Measurements from ENCODE around the gene BBX. TPM values are rescaled to one million over a fixed set of nuclear protein-coding genes. Genes with fewer than 3 reads are reported as not detected.

BBX gene
- total RNA-seq, 1 donor from 2014 or later: 39.5 TPM

DNA sequence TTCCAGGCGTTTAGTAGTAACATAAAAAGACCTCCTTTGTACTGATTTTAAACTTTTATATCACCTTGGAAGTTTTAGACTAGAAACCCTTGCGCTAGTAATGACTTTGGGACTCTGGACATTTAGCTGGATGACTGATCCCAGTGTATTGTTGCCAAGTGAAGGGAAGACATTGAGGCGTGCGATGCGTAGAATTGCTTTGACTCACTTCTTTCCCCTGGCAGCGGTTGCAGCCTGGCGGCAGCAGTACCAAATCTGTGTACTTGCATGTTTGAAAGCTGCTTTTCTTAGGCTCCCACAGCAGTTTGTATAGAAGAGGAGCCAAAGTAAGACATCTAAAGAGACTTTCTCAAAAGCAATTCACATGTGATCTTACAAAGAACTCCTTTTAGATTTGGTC lies 151.6 kb downstream of the BBX start:
- H3K27ac ChIP-seq: no peak overlapping the region
- intact Hi-C loops (cut with DNase I): no loop called here

GRCh38 chr3:107675233-107675900 lies 152.6 kb downstream of the BBX start:
- no peaks in the 10 kb centered on the region for H3K9me3 ChIP-seq
- no peaks in the 10 kb centered on the region for H3K27me3 ChIP-seq
- H3K4me1 ChIP-seq: peaks cover 6% of the 10 kb centered on the region
- intact Hi-C loops (cut with DNase I): no loop called here
- no peak for DNase-seq (ENCODE audit: extremely low spot score in 2 of 2)
- H3K27ac ChIP-seq: no peak overlapping the region
- no peaks in the 10 kb centered on the region for H3K36me3 ChIP-seq
- H3K4me3 ChIP-seq: no peak overlapping the region
- TF ChIP-seq CTCF (IDR thresholded peaks at IDR 0.05) (no peak), POLR2AphosphoS5 (IDR thresholded peaks at IDR 0.05; ENCODE audit: insufficient read depth in 1 of 2, low read depth in 1 of 2) (no peak), POLR2A (IDR thresholded peaks at IDR 0.05) (no peak)

More for the DNA sequence above, 151.6 kb downstream of the BBX start:
- Histone ChIP-seq H3K9me3 (no peaks in the 10 kb centered on the region), H3K27me3 (no peaks in the 10 kb centered on the region), H3K36me3 (no peaks in the 10 kb centered on the region), H3K4me3 (no peak overlapping the region), H3K4me1 (no peaks in the 10 kb centered on the region)
- no peak for DNase-seq (ENCODE audit: extremely low spot score in 2 of 2)
- TF ChIP-seq POLR2A (IDR thresholded peaks at IDR 0.05) (no peak), POLR2AphosphoS5 (IDR thresholded peaks at IDR 0.05; ENCODE audit: insufficient read depth in 1 of 2, low read depth in 1 of 2) (no peak), CTCF (IDR thresholded peaks at IDR 0.05) (no peak)

- no peaks in the 10 kb centered on the region for H3K27me3 ChIP-seq
- no peak overlapping the region for H3K27ac ChIP-seq
- DNase-seq (ENCODE audit: extremely low spot score in 2 of 2): no peak
- peaks cover 19% of the 10 kb centered on the region for H3K4me1 ChIP-seq
- TF ChIP-seq CTCF (IDR thresholded peaks at IDR 0.05) (peak in 2 of 3 experiments; percentile 28 to 52), POLR2A (IDR thresholded peaks at IDR 0.05) (no peak)
- H3K9me3 ChIP-seq: no peaks in the 10 kb centered on the region
- H3K4me3 ChIP-seq: no peak overlapping the region
- no peaks in the 10 kb centered on the region for H3K36me3 ChIP-seq
- intact Hi-C loops (cut with DNase I): no loop called here
Measured at GRCh38 chr3:107676469-107677309, 153.9 kb downstream of the BBX start.

DNA sequence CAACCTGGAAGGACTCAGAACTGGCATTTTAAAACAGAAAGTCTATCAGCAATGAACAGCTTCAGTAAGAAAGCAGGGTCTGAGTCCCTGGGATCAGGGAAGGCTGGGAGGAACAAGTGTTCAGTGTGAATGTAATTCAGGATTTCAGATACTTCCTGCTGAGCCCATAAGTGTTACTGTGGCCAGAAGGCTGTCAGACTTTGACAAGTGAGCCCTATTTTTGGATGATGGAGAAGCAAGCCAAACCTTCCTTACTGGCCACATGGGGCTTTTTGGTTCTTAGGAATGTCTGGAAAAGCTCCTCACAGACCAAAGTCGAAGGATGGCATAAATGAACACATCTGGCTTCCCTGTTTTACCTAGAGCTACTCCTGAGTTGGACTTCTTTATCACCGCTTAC lies 157.2 kb downstream of the BBX start:
- no peak overlapping the region for H3K4me3 ChIP-seq
- no peak overlapping the region for H3K27ac ChIP-seq
- intact Hi-C loops (cut with DNase I): no loop called here
- peaks cover 44% of the 10 kb centered on the region for H3K4me1 ChIP-seq
- H3K27me3 ChIP-seq: no peaks in the 10 kb centered on the region
- DNase-seq (ENCODE audit: extremely low spot score in 2 of 2): no peak
- H3K36me3 ChIP-seq: no peaks in the 10 kb centered on the region
- TF ChIP-seq CTCF (IDR thresholded peaks at IDR 0.05) (no peak), POLR2AphosphoS5 (IDR thresholded peaks at IDR 0.05; ENCODE audit: insufficient read depth in 1 of 2, low read depth in 1 of 2) (no peak), POLR2A (IDR thresholded peaks at IDR 0.05) (no peak)
- no peaks in the 10 kb centered on the region for H3K9me3 ChIP-seq

- TF ChIP-seq CTCF (IDR thresholded peaks at IDR 0.05) (no peak), POLR2AphosphoS5 (IDR thresholded peaks at IDR 0.05; ENCODE audit: insufficient read depth in 1 of 2, low read depth in 1 of 2) (no peak), POLR2A (IDR thresholded peaks at IDR 0.05) (no peak)
- DNase-seq (ENCODE audit: extremely low spot score in 2 of 2): no peak
- peaks cover 44% of the 10 kb centered on the region for H3K4me1 ChIP-seq
- no peak overlapping the region for H3K4me3 ChIP-seq
- no peaks in the 10 kb centered on the region for H3K9me3 ChIP-seq
- intact Hi-C loops (cut with DNase I): no loop called here
- H3K27me3 ChIP-seq: no peaks in the 10 kb centered on the region
- no peak overlapping the region for H3K27ac ChIP-seq
- no peaks in the 10 kb centered on the region for H3K36me3 ChIP-seq
Measured at GRCh38 chr3:107680698-107681097, 157.9 kb downstream of the BBX start.

All from vagina (tissue), 2 donors.